Gastrocnemius medialis (tissue), 4 donors: Measurements from ENCODE around the gene TPSD1.
"Not testable (repeated sequence)": the region's sequence is repeated elsewhere in the genome, so short reads cannot be mapped to it uniquely, and the experiment has no call there.

Source experiments
- POLR2A ChIP-seq, 2 donors: fragments of 450-650 bp; IDR thresholded peaks; one replicate each; pipeline ENCODE4 v1.6.1; 2017; ENCODE audit warnings: antibody characterized with exemption in 2 of 2, mild to moderate bottlenecking in 2 of 2, moderate library complexity in 2 of 2
- TF ChIP-seq, protein P1 (sequence below), 5 experiments: fragments of 450-650 bp in 3 of 5; fragments of 200-600 bp in 2 of 5; sonication (generic) in 2 of 5; IDR thresholded peaks in 4 of 5; conservative IDR thresholded peaks in 1 of 5; 1 replicate in 4 of 5; 2 replicates in 1 of 5; pipeline ENCODE4 v1.5.1; 2016 to 2019; ENCODE audit warnings: antibody characterized with exemption in 5 of 5, mild to moderate bottlenecking in 3 of 5, moderate library complexity in 3 of 5

GRCh38 chr16:1249031-1249755, 6.7 kb upstream of the TPSD1 start:
- TF ChIP-seq, protein P1, sequence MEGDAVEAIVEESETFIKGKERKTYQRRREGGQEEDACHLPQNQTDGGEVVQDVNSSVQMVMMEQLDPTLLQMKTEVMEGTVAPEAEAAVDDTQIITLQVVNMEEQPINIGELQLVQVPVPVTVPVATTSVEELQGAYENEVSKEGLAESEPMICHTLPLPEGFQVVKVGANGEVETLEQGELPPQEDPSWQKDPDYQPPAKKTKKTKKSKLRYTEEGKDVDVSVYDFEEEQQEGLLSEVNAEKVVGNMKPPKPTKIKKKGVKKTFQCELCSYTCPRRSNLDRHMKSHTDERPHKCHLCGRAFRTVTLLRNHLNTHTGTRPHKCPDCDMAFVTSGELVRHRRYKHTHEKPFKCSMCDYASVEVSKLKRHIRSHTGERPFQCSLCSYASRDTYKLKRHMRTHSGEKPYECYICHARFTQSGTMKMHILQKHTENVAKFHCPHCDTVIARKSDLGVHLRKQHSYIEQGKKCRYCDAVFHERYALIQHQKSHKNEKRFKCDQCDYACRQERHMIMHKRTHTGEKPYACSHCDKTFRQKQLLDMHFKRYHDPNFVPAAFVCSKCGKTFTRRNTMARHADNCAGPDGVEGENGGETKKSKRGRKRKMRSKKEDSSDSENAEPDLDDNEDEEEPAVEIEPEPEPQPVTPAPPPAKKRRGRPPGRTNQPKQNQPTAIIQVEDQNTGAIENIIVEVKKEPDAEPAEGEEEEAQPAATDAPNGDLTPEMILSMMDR (IDR thresholded peaks at IDR 0.05 in 4 of 5, conservative IDR thresholded peaks at IDR 0.05 in 1 of 5) = not testable (repeated sequence)
- not testable (repeated sequence) for TF ChIP-seq POLR2A (IDR thresholded peaks at IDR 0.05)
